PC-9 (cell line): ENCODE results near the gene SETBP1. TPM values are rescaled to one million over a fixed set of nuclear protein-coding genes. Genes with fewer than 3 reads are reported as not detected.

ENCODE experiments used
- BruUV-seq: library from RNA; stranded (reverse); fragments of 400-500 nt; replicated peaks from 2 replicates; lab custom pipeline; 2021; lab: Mats Ljungman, UMichigan
- CTCF ChIA-PET: fragments of 300-600 bp; sonication (Branson Sonifier 250); formaldehyde crosslinking; loops from one replicate; lab custom pipeline; 2022; ENCODE audit warnings: antibody characterized with exemption; lab: Charles Lee
- POLR2A ChIA-PET: fragments of 300-600 bp; sonication (Branson Sonifier 250); formaldehyde crosslinking; loops from one replicate; lab custom pipeline; 2022; ENCODE audit warnings: antibody characterized with exemption; ENCODE audit not compliant: unreplicated experiment; lab: Charles Lee
- DNase-seq, 2 experiments: peaks; one replicate each; pipeline versions ENCODE4 v3.0.0 to v3.0.0-alpha.2; 2015 to 2022; ENCODE audit warnings: mixed read lengths in 1 of 2
- H2AFZ ChIP-seq: fragments of 200-600 bp; sonication (generic); 2 replicates; pipeline ENCODE4 v1.8.1; 2017; ENCODE audit warnings: antibody characterized with exemption
- H3F3A ChIP-seq: fragments of 200-600 bp; sonication (generic); 2 replicates; pipeline ENCODE4 v1.8.1; 2017; ENCODE audit warnings: antibody characterized with exemption, mild to moderate bottlenecking, low read depth; ENCODE audit not compliant: insufficient read depth
- H3K27ac ChIP-seq: fragments of 200-600 bp; sonication (generic); 2 replicates; pipeline ENCODE4 v1.6.1; 2016; ENCODE audit warnings: mixed run types
- H3K27me3 ChIP-seq: fragments of 200-600 bp; sonication (generic); 2 replicates; pipeline ENCODE4 v1.6.1; 2016; ENCODE audit warnings: low read depth, mixed run types; ENCODE audit not compliant: insufficient read depth
- H3K36me3 ChIP-seq: fragments of 200-600 bp; sonication (generic); 2 replicates; pipeline ENCODE4 v1.6.1; 2016; ENCODE audit warnings: low read depth, mixed run types
- H3K4me1 ChIP-seq: fragments of 200-600 bp; sonication (generic); replicated peaks from 2 replicates; pipeline ENCODE4 v1.6.1; 2016; ENCODE audit warnings: mixed run types; ENCODE audit not compliant: insufficient read depth
- H3K4me2 ChIP-seq: fragments of 200-600 bp; sonication (generic); 2 replicates; pipeline ENCODE4 v1.6.1; 2017; ENCODE audit warnings: mixed run types
- H3K4me3 ChIP-seq: fragments of 200-600 bp; sonication (generic); 2 replicates; pipeline ENCODE4 v1.6.1; 2016; ENCODE audit warnings: mixed run types
- H3K79me2 ChIP-seq: fragments of 200-600 bp; sonication (generic); 2 replicates; pipeline ENCODE4 v1.6.1; 2017; ENCODE audit warnings: low read depth, mixed run types
- H3K9me2 ChIP-seq: fragments of 200-600 bp; sonication (generic); 2 replicates; pipeline ENCODE4 v1.8.1; 2017; ENCODE audit warnings: mild to moderate bottlenecking; ENCODE audit not compliant: insufficient read depth
- H3K9me3 ChIP-seq: fragments of 200-600 bp; sonication (generic); 2 replicates; pipeline ENCODE4 v1.8.1; 2016; ENCODE audit warnings: low read depth; ENCODE audit not compliant: insufficient read depth
- H4K20me1 ChIP-seq: fragments of 200-600 bp; sonication (generic); 2 replicates; pipeline ENCODE4 v1.8.1; 2017; ENCODE audit not compliant: insufficient read depth
- CTCF ChIP-seq: fragments of 200-600 bp; sonication (generic); conservative IDR thresholded peaks from 2 replicates; pipeline ENCODE4 v1.6.1; 2017; ENCODE audit warnings: mixed run types, antibody characterized with exemption, mild to moderate bottlenecking, moderate library complexity
- EZH2 ChIP-seq: fragments of 200-600 bp; sonication (generic); IDR thresholded peaks from 2 replicates; pipeline ENCODE4 v1.8.0; 2017; ENCODE audit warnings: antibody characterized with exemption, low read depth
- intact Hi-C: fragments of 100-400 bp; cut with micrococcal nuclease; formaldehyde crosslinking; loops from one replicate; pipeline ENCODE4 v1.10.0; 2022; ENCODE audit not compliant: unreplicated experiment
- total RNA-seq: library from RNA; stranded (reverse); gene quantifications from 2 replicates; pipeline ENCODE4 v1.2.3, GENCODE V29; 2021

Gene SETBP1
- total RNA-seq, 1 experiment from 2014 or later: 9.0 TPM

- no TSS peak for BruUV-seq
Observed at GRCh38 chr18:44927127-44927849, 246.6 kb downstream of the SETBP1 start.

GRCh38 chr18:44934901-44935300 lies 254.2 kb downstream of the SETBP1 start:
- Histone ChIP-seq H3K4me3 (no peak overlapping the region), H3K27ac (no peak overlapping the region), H3K27me3 (no peaks in the 10 kb centered on the region), H2AFZ (no peak overlapping the region), H3K79me2 (no peaks in the 10 kb centered on the region), H3K9me2 (no peaks in the 10 kb centered on the region), H3K36me3 (no peaks in the 10 kb centered on the region), H3K4me2 (no peak overlapping the region), H3F3A (no peaks in the 10 kb centered on the region), H3K9me3 (no peaks in the 10 kb centered on the region), H3K4me1 (no peaks in the 10 kb centered on the region), H4K20me1 (no peaks in the 10 kb centered on the region)
- intact Hi-C loops: no loop called here
- BruUV-seq: no TSS peak
- ChIA-PET CTCF (no interaction called here), POLR2A (no interaction called here)
- no peak for DNase-seq
- no peak for TF ChIP-seq CTCF

More at GRCh38 chr18:44927127-44927849, 246.6 kb downstream of the SETBP1 start:
- Histone ChIP-seq H2AFZ (no peak overlapping the region), H3F3A (no peaks in the 10 kb centered on the region), H3K27me3 (no peaks in the 10 kb centered on the region), H3K4me3 (no peak overlapping the region), H3K27ac (no peak overlapping the region), H3K9me3 (no peaks in the 10 kb centered on the region), H3K4me2 (no peak overlapping the region), H3K79me2 (no peaks in the 10 kb centered on the region), H3K4me1 (no peaks in the 10 kb centered on the region), H3K36me3 (no peaks in the 10 kb centered on the region), H3K9me2 (no peaks in the 10 kb centered on the region), H4K20me1 (no peaks in the 10 kb centered on the region)
- no peak for DNase-seq
- ChIA-PET CTCF (no interaction called here), POLR2A (no interaction called here)
- TF ChIP-seq CTCF: no peak
- TF ChIP-seq EZH2: no peak
- intact Hi-C loops: no loop called here

- TF ChIP-seq EZH2: no peak
- TF ChIP-seq CTCF: no peak
- H3K9me2 ChIP-seq: no peaks in the 10 kb centered on the region
- H3K27me3 ChIP-seq: no peaks in the 10 kb centered on the region
- no peak for DNase-seq
- no peaks in the 10 kb centered on the region for H3K4me1 ChIP-seq
- H3K9me3 ChIP-seq: no peaks in the 10 kb centered on the region
- POLR2A ChIA-PET: no interaction called here
- no peak overlapping the region for H3K4me3 ChIP-seq
- no peaks in the 10 kb centered on the region for H3K79me2 ChIP-seq
- intact Hi-C loops: no loop called here
- no peak overlapping the region for H3K4me2 ChIP-seq
- no peaks in the 10 kb centered on the region for H3F3A ChIP-seq
- CTCF ChIA-PET: no interaction called here
- H3K36me3 ChIP-seq: no peaks in the 10 kb centered on the region
- H4K20me1 ChIP-seq: no peaks in the 10 kb centered on the region
- no peak overlapping the region for H2AFZ ChIP-seq
- H3K27ac ChIP-seq: no peak overlapping the region
- BruUV-seq: no TSS peak
Observed at GRCh38 chr18:44935455-44935854, 254.8 kb downstream of the SETBP1 start.
